ENCODE measurements around the gene THY1. TPM values are rescaled to one million over a fixed set of nuclear protein-coding genes. Genes with fewer than 3 reads are reported as not detected.

Gene THY1
- total RNA-seq, 1 donor from 2014 or later: 121 TPM

DNA sequence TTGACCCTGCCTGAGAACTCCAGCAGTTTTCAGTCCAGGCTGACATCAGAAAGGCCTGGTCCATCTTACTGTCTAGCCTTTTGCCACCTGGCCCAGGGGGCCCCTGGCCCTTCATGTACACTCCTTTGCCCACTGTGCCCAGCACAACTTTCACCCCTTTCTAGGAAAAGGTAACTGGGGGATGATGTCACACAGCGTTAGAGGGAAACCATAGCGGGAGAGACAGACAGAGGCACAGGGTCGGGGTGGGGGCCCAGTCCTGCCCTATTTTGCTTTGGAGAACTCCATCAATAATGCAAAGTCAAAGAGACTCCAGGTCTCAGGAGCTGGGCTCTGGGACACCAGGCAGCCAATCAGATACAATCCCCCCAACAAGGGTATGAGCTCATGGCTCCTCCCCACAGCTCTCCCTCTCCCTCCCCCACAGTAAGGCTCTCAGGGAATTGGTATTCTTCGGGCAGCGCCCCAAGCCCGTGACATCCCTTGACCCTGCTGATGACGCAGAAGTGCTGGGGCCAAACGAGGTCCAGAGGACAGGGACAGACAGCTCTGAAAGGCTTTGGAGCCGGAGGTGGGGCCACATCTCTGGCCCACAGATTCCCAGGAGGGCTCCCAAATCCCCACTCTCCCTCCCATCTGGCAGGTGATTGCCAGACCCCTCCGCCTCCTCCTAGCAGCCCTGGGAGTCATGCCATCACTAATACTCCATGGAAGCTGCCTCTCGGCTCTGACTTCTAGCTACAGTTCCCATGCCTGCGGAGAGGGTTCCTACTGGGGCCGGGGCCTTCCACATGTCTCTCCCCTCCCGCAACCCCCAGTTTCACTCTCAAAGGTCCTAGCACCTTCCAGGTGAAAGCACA is 47.4 kb downstream of the THY1 start:
- no peak for DNase-seq (ENCODE audit: low spot score in 2 of 2, unreplicated experiment in 2 of 2)
- Mint-ChIP-seq H3K4me3 (no peak overlapping the region), H3K27ac (peak overlapping the region; percentile 56), H3K27me3 (ENCODE audit: low read depth) (no peaks in the 10 kb centered on the region), H3K9me3 (no peaks in the 10 kb centered on the region), H3K4me1 (peaks cover 59% of the 10 kb centered on the region), H3K36me3 (no peaks in the 10 kb centered on the region)
- TF ChIP-seq, protein P1, sequence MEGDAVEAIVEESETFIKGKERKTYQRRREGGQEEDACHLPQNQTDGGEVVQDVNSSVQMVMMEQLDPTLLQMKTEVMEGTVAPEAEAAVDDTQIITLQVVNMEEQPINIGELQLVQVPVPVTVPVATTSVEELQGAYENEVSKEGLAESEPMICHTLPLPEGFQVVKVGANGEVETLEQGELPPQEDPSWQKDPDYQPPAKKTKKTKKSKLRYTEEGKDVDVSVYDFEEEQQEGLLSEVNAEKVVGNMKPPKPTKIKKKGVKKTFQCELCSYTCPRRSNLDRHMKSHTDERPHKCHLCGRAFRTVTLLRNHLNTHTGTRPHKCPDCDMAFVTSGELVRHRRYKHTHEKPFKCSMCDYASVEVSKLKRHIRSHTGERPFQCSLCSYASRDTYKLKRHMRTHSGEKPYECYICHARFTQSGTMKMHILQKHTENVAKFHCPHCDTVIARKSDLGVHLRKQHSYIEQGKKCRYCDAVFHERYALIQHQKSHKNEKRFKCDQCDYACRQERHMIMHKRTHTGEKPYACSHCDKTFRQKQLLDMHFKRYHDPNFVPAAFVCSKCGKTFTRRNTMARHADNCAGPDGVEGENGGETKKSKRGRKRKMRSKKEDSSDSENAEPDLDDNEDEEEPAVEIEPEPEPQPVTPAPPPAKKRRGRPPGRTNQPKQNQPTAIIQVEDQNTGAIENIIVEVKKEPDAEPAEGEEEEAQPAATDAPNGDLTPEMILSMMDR (IDR thresholded peaks at IDR 0.05; ENCODE audit: unreplicated experiment): no peak

DNA sequence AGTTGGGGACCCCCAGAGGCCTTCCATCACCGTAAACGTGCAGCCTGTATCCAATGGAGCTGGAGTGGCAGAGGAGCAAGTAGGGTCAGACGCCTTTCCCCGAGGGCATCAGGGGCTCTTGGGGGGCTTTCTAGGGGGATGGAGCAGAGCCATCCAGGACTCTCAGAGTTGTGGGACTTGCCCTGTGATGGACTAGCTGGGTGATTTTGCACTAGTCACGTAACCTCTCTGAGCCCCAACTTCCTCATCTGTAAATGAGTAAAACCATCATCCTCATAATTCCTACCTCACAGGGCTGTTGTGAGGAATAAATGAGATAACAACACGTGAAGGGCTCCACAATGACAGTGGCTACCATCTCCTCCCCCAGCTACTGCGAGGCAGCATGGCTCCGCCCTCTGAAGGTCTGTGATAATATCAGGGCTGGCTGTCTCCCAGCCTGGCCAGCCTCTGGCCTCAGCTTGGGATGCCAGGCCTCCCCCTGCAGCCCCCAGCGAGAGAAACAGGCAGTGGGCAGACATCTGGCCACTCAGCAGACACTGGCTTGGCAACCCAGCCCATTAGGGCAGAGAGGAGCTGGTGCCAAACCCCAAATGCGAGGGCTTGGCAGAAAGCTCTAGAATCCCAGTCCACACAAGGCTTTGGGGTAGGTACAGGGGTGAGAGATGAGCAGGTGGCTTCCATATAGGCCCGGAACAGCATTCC is 48.2 kb downstream of the THY1 start:
- DNase-seq (ENCODE audit: low spot score in 2 of 2, unreplicated experiment in 2 of 2): no peak
- TF ChIP-seq, protein P1 (IDR thresholded peaks at IDR 0.05; ENCODE audit: unreplicated experiment): no peak
- no peaks in the 10 kb centered on the region for H3K9me3 Mint-ChIP-seq

DNA sequence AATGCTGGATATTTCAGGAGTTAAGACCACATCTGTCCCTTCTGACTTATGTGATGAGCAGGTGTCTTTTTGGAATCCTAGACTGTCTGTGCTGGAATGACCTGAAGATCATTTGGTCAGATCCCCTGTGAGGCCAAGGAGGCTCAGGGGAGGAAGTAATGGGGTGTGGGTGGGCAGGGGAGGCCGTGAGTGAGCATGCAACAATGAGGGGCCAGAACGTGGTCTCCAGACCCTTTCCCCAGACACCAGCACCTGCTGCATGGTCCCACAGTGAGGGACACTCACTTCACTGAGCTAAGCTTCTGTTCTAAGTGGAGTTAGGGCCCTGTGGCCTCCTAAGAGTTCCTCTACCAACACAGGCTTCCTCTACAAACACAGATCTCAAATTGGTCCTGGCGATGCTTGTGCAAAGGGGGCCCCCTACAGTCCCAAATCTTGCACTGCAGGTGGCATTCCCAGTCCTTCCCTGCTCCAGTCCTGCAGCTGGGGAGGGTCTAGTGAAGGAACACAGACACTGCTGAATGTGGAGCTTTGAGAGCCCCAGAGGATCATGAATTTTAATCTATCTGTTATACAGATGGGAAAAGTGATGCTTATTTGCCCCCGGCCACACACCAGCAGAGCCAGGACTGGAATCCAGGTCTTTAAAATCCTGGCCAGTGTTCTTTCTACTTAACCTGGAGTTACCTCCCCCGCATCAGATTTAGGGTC is 48.9 kb downstream of the THY1 start:
- DNase-seq (ENCODE audit: low spot score in 2 of 2, unreplicated experiment in 2 of 2): peak in 1 of 2 experiments; percentile 89
- TF ChIP-seq, protein P1 (IDR thresholded peaks at IDR 0.05; ENCODE audit: unreplicated experiment): peak; percentile 76
- no peaks in the 10 kb centered on the region for H3K9me3 Mint-ChIP-seq
- H3K27me3 Mint-ChIP-seq (ENCODE audit: low read depth): no peaks in the 10 kb centered on the region
- H3K4me1 Mint-ChIP-seq: peaks cover 69% of the 10 kb centered on the region
- no peak overlapping the region for H3K4me3 Mint-ChIP-seq
- no peak overlapping the region for H3K27ac Mint-ChIP-seq
- no peaks in the 10 kb centered on the region for H3K36me3 Mint-ChIP-seq

More for the DNA sequence above, 48.2 kb downstream of the THY1 start:
- Mint-ChIP-seq H3K4me1 (peaks cover 67% of the 10 kb centered on the region), H3K27ac (no peak overlapping the region), H3K4me3 (no peak overlapping the region), H3K27me3 (ENCODE audit: low read depth) (no peaks in the 10 kb centered on the region), H3K36me3 (no peaks in the 10 kb centered on the region)

DNA sequence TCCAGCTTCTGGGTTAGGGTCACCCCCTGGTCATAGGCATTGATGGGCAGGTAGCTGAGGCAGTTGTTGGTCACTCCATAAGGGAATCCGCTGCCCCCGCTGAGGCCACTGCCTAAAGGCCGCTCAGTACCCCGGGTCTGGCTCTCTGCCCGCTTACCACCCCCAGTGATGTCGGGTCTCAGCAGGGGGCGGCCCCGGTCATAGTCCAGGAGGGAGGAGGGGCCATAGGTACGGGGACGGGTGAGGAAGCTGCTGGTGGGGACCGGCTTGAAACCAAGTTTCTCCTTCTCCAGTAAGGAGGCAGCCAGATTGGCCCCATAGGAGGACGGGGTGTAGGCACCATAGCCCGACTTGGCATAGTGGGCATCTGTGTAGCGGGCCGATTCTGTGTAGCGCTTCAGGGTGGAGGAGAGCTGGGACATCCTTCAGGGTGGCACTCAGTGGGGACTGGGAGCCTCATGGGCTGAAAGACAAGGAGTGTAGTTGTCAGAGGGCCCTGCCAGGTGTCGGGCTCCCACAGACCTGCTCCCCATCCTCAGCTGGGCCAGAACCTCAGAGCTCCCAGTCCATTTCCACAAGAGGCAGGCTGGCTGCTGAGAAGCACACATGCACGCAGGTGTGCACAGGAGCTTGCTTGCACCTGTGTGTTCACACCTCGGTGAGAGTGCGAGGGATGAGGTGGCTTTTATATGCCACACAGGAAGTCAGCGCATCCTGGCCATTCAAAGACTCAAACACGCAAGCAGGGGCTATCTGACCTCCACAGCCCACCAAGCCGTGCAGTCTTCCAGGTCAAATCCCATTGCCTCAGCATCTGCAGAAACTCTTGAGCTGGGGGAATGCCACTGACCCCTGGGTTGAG is 49.7 kb downstream of the THY1 start:
- Mint-ChIP-seq H3K36me3 (no peaks in the 10 kb centered on the region), H3K4me1 (peaks cover 68% of the 10 kb centered on the region)
- TF ChIP-seq, protein P1 (IDR thresholded peaks at IDR 0.05; ENCODE audit: unreplicated experiment): no peak

More for the DNA sequence above, 49.7 kb downstream of the THY1 start:
- Mint-ChIP-seq H3K27me3 (ENCODE audit: low read depth) (no peaks in the 10 kb centered on the region), H3K27ac (no peak overlapping the region), H3K4me3 (no peak overlapping the region), H3K9me3 (no peaks in the 10 kb centered on the region)
- DNase-seq (ENCODE audit: low spot score in 2 of 2, unreplicated experiment in 2 of 2): no peak

Data from mesothelial cell of epicardium (in vitro differentiated cells).